DMS53 treated with DMSO at 0.1 percent for 48 hours (cell line): ENCODE results near the gene FAM199X.

Experiments used
- DNase-seq: peaks from one replicate; lab custom pipeline; 2025; ENCODE audit not compliant: unreplicated experiment; lab: John Stamatoyannopoulos, UW

FAM199X gene

DNA sequence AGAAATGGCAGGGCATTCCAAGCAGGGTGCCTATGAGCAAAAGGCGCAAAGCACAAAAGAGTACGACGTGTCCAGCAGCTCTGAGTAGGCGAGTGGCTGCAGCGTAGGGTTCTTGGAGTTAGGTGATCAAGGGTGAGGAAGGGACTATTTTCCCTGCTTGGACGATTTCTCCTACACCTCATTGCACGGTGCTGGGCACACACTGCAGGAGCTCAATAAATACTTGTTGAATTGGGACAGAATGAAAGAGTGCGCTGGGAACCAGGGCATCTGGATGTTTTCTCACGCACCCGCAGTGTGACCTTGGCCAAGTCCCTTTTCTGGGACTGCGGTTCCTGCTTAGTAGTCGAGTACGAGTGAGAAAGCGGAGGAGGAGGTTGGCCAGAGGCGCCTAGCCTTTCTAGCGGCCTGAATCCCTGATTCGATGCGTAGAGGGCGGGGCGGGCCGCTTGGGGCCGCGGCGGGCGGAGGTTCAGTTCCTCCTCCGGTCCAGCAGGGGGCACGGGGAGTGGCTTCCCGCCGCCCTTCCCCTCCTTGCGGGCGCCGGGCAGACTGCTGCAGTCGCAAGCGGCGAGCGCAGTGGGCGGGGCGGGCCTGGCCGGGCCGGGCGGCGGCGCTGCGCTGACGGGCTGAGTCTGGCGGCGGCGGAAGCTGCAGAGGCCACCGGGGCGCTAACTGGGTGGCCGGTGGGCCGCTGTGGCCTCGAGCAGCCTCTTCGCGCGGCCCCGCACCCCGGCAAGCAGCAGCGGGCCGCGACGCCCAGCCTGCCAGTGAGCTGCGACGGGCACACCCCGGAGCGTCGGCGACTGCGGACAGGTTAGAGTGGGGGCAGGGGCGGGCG lies at the start of gene FAM199X:
FAM199X (plus strand) TSS at position 560 of the 841 bp plus-strand sequence. CDS start 333 bp downstream, outside the sequence.
- peak; percentile 83 for DNase-seq

- DNase-seq = no peak
Measured at GRCh38 chrX:104117759-104118158, 48.5 kb upstream of the FAM199X start.

DNA sequence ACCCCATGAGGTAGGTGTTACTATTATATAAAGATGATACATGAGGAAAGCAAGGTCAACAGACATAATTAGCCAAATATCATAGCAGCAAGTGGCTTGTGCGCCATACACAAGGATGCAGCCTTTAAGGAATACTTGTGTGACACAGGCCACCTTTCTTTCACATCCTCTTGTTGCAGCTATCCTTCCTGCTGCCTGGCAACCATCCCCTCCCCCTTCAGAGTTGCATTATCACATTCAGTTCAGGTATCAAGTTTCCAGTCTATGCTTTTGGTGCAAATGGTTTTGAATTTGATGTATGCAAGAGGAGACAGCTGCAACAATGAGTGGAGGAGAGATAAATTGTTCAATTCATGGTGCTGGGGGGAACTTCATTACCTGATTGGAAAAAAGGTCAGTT lies 47.5 kb upstream of the FAM199X start:
- DNase-seq = no peak

DNA sequence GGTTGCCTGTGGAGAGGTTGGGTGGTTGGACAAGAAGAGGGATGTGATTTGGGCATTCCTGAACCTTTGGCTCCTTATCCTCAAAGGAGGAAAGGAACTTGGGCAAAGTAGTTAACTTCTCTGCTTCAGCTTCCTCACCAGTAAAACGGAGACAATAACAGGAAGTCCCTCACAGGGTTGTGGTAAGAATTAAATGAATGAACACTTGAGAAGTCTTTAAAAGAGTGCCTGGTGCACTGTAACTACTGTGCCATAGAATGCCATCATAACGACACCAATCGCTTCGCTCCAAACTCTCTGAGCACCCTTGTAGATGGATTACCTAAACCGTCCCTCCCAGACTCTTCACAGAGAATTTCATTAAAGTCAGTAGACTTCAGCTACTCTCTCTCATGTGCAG lies 43.4 kb upstream of the FAM199X start:
- no peak for DNase-seq

GRCh38 chrX:104126856-104127255 lies 39.4 kb upstream of the FAM199X start:
- no peak for DNase-seq

- no peak for DNase-seq
Measured at GRCh38 chrX:104130808-104131207, 35.4 kb upstream of the FAM199X start.

GRCh38 chrX:104134583-104135261 lies 31.5 kb upstream of the FAM199X start:
- no peak for DNase-seq

DNA sequence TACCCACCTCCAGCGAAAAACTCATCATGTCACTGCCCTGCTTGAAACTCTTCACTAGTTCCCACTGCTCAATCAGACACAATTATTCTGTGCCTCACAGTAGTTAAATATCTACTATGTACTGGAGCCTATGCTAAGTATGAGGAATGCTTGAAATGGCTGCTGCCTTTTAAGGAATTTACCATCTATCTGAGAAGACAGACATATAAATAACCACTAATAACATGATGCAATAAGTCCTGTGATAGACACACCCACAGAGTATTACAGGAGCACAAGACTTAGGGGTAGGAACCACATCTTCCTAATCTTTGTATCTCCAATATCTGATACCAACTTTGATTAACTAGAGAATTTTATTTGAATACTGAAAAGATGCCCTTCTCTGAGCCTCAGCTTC lies 30.6 kb upstream of the FAM199X start:
- no peak for DNase-seq

- DNase-seq = peak; percentile 75
Measured at GRCh38 chrX:104136241-104137019, 29.8 kb upstream of the FAM199X start.

- DNase-seq = no peak
Measured at GRCh38 chrX:104137496-104137895, 28.8 kb upstream of the FAM199X start.

- DNase-seq = no peak
Measured at GRCh38 chrX:104141087-104141760, 25.0 kb upstream of the FAM199X start.

DNA sequence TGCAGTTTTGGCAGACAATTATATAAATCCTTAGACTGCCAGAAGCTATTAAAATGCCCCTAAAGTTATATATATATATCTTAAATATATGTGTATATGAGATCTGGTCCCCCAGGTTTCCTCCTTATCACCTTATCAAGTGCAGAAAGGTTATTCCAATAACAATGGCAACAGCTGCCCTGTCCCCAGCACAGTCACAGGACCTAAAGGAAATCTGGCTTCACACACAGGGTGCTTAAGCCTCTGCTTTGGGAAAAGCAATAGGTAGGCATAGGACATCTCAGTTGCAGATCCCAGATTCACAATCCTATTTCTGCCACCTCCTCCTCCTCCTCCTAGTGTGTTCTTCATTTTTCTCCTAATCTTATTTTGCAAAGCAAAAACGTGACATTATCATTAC lies 15.2 kb upstream of the FAM199X start:
- DNase-seq = no peak

GRCh38 chrX:104156630-104157529 lies 9.4 kb upstream of the FAM199X start, which contains the start of gene SLC25A53:
Gene SLC25A53, minus strand, starts transcription at chrX:104157009. Its CDS starts 51,752 bp downstream, at chrX:104105257.
- peak; percentile 72 for DNase-seq

DNA sequence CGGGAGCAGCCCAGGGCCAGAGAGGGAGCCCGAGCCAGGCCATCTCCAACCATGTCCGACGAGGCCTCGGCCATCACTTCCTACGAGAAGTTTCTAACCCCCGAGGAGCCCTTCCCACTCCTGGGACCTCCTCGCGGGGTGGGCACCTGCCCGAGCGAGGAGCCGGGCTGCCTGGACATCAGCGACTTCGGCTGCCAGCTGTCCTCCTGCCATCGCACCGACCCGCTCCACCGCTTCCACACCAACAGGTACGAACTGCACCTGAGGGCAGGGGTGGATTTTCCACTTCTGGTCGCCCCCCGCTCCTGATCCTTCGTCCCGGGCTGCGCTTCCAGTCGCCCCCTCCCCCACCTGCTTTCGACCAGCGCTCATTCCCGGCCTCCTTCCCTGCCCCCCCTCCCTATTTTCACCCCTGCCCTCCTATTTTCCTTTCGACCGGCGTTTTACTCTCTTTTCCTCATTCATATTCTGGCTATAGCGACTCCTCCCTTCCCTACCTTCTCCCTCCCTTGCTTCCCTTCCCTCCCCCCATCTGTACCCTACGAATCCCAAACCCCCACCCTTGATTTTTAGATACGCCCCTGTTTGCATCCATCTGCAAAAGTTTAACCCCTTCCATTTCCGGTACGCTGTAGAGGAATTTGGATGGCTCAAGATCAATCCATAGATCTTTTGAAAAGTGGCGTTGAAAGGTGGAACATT lies 633 bp downstream of the FAM199X start:
- no peak for DNase-seq

DNA sequence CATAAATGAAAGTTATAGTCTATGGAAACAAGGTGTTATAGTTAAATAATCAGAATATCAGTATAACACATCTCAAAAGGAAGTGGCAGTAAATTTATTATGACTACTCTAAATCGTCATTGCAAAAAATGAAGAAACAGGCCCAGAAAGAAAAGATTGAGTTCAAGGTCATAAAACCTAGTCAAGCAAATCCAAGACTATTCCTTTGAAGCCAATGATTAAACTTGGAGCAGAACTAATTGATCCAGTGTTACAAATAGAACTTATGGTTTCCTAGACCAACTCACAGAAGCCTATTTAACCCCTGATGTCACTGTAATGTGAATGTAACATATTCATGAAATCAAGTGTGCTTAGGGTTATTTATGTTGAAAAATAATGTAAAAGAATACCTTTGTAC lies 1.9 kb downstream of the FAM199X start:
- no peak for DNase-seq

DNA sequence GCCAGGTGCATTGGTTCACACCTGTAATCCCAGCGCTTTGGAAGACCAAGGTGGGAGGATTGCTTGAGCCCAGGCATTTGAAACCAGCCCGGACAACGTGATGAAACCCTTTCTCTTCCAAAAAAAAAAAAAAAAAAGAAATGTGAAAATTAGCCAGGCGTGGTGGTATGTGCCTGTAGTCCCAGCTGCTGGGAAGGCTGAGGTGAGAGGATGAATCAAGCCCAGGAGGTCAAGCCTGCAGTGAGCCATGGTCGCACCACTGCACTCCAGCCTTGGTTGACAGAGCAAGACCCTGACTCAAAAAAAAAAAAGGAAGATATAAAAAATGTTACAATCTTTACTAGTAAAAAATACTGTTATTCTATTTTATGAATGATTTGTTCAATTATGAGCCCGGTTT lies 5.9 kb downstream of the FAM199X start:
- no peak for DNase-seq

- no peak for DNase-seq
Measured at GRCh38 chrX:104172788-104173187, 6.5 kb downstream of the FAM199X start.

DNA sequence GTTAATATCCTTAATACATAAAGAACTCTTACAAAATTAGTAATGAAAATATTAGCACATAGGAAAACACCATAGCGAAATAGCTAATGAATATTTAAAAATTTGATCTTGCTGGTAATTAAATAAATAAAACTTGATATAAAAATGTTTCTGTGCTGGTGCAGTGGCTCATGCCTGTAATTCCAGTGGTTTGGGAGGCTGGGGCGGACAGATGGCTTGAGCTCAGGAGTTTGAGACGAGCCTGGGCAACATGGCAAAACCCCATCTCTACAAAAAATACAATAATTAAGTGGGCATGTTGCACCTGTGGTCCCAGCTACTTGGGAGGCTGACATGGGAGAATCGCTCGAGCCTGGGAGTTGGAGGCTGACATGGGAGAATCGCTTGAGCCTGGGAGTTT lies 7.6 kb downstream of the FAM199X start:
- DNase-seq = no peak

DNA sequence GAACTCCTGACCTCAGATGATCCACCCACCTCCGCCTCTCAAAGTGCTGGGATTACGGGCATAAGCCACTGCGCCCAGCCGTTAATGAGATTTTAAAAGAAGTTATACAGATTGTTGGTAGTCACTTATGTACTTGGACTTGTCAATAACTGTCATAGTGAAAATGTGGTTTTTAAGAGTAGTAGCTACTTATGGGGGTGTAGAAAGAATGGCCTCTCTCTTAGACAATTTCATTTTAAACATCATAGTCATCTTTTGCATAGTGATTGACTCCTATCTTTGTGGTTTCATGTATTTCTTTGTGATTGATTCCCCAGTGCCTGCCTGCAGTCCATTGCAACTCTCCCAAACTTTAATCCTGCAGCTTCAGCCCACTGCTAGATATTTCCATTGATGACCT lies 17.4 kb downstream of the FAM199X start:
- DNase-seq = no peak
